Fibroblast of villous mesenchyme (primary cell): Measurements from ENCODE around the gene NLRC4. TPM values are rescaled to one million over a fixed set of nuclear protein-coding genes. Genes with fewer than 3 reads are reported as not detected.

Experiments
- DNase-seq: peaks from one replicate; pipeline ENCODE4 v3.0.0-alpha.2; 2010; ENCODE audit warnings: low read depth
- H3K4me3 ChIP-seq: 2 replicates; pipeline ENCODE4 v1.5.1; 2011; ENCODE audit warnings: low read depth, mild to moderate bottlenecking, low read length
- CTCF ChIP-seq: IDR thresholded peaks from 2 replicates; pipeline ENCODE4 v1.5.1; 2012; ENCODE audit warnings: low read depth, mild to moderate bottlenecking, low read length; ENCODE audit not compliant: insufficient read depth
- total RNA-seq: library from RNA; depleted of rRNA; stranded (reverse); fragments of >200 nt; gene quantifications from 2 replicates; pipeline ENCODE4 v1.2.3, GENCODE V29; 2012

Gene NLRC4
- total RNA-seq, 1 donor, result not detected

GRCh38 chr2:32246911-32247310, 17.8 kb downstream of the NLRC4 start:
- no peak for DNase-seq
- H3K4me3 ChIP-seq, result no peak overlapping the region
- no peak for TF ChIP-seq CTCF

- no peak for TF ChIP-seq CTCF
- DNase-seq, result no peak
- no peak overlapping the region for H3K4me3 ChIP-seq
These were observed 22.4 kb downstream of the NLRC4 start for GRCh38 chr2:32242331-32242730.

DNA sequence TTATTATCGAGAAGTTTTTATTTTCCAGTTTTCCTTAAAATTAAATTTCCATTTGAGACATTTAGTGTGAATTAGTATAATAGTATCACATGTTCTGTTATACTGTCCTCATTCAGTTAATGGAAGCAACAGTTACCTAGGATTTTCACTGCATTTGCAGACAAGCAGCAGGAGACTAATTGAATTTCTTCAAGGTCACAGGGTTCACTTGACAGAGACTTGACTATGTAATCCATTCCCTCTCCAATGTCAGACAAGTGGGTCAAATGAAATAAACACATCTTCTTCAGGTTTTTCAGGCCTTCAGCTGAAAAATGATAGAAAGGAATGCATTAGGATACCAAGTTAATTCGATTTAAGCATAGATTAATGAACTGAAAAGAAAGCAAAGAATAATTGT, 26.7 kb downstream of the NLRC4 start:
- DNase-seq, result no peak
- no peak for TF ChIP-seq CTCF
- H3K4me3 ChIP-seq, result no peak overlapping the region

- DNase-seq, result no peak
- no peak for TF ChIP-seq CTCF
- H3K4me3 ChIP-seq, result no peak overlapping the region
These were observed 27.2 kb downstream of the NLRC4 start for GRCh38 chr2:32237488-32237887.

DNA sequence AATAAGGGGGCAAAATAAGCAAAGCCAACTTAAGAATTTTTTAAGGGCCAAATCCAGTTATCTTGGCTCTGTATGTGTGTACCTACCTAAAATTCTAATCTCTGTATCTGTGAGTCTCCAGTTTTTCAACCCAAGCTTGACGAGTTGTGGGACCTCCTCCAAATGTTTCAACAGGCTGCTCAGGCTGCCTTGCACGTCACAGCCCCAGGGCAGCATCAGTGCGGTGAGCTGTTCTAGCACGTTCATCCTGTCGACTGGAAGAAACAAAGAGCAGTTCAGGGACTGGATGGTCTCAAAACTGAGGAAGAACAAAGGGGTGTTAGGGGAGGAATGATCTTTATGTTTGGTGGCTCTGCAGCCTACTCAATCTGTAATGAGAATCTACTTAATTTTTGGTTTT, 29.4 kb downstream of the NLRC4 start:
- no peak for DNase-seq
- TF ChIP-seq CTCF, result no peak
- no peak overlapping the region for H3K4me3 ChIP-seq

DNA sequence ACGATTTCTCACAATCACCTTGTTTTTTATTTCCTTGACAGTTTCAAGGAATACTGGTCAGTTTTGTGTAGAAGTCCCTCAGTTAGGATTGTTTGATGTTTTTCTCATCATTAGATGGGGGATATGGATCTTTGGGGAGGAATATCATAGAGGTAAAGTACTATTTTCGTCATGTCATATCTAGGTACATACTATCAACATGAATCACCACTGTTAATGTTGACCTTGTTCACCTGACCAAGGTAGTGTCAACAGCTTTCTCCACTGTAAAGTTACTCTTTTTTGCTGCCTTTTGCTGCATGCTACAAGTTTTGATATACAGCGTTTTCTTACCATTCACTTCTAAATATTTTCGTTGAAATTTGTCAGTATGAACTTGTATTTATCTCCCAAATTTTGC, 32.7 kb downstream of the NLRC4 start:
- H3K4me3 ChIP-seq, result no peak overlapping the region
- TF ChIP-seq CTCF, result no peak
- no peak for DNase-seq

GRCh38 chr2:32229635-32230034, 35.1 kb downstream of the NLRC4 start:
- no peak for DNase-seq
- no peak overlapping the region for H3K4me3 ChIP-seq
- no peak for TF ChIP-seq CTCF
